ENCODE data around the gene PCSK5.

DNA sequence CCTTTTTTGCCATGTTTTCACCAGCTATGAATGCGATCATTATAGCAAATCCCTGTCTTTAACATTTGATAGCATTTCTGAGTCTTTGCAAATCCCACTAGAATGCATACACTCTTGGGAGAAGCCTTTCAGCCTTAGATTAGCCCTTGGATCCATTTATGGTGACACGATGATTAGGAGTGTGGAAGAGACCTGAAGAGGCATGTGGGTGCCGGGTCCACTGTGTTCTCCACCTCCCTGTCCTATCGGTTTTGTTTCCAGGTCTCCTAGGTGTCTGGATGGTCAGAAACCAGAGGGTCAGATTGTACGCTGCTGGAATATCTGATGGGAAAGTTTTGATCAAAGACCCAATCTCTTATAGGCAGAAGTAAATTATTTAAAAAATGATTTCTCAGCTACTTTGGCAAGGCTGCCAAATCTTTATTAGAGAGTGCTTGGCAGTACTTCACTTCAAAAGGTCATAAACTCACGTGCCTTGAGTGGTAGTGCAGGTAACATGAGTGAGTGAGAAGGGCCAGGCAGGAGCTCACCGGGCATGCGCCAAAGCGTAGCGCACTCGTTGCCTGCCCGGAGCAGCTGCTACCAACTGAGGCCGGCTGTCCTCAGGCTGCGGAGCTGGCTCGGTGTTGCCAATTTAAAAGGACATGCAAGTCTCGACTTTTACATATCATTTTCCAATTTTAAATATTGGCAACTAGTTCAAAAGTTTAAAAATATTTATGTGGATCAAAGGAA lies 51.3 kb downstream of the PCSK5 start:
- no peak for TF ChIP-seq EZH2 (IDR thresholded peaks at IDR 0.05; ENCODE audit: borderline replicate concordance, insufficient read depth, low read depth, low read length, poor library complexity, severe bottlenecking)
- TF ChIP-seq, protein P1, sequence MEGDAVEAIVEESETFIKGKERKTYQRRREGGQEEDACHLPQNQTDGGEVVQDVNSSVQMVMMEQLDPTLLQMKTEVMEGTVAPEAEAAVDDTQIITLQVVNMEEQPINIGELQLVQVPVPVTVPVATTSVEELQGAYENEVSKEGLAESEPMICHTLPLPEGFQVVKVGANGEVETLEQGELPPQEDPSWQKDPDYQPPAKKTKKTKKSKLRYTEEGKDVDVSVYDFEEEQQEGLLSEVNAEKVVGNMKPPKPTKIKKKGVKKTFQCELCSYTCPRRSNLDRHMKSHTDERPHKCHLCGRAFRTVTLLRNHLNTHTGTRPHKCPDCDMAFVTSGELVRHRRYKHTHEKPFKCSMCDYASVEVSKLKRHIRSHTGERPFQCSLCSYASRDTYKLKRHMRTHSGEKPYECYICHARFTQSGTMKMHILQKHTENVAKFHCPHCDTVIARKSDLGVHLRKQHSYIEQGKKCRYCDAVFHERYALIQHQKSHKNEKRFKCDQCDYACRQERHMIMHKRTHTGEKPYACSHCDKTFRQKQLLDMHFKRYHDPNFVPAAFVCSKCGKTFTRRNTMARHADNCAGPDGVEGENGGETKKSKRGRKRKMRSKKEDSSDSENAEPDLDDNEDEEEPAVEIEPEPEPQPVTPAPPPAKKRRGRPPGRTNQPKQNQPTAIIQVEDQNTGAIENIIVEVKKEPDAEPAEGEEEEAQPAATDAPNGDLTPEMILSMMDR (IDR thresholded peaks at IDR 0.05): no peak
